Vagina (tissue), 2 donors: ENCODE results near the gene ENTPD1.

Experiments used
- POLR2A ChIP-seq, 2 donors: fragments of 450-650 bp; IDR thresholded peaks; one replicate each; pipeline ENCODE4 v1.6.1; 2017; ENCODE audit warnings: antibody characterized with exemption in 2 of 2, mild to moderate bottlenecking in 2 of 2, moderate library complexity in 2 of 2
- TF ChIP-seq, protein P1 (sequence below), 3 experiments: fragments of 450-650 bp in 2 of 3; fragments of 200-600 bp in 1 of 3; sonication (generic) in 1 of 3; IDR thresholded peaks; one replicate each; pipeline ENCODE4 v1.5.1; 2017 to 2019; ENCODE audit warnings: antibody characterized with exemption in 3 of 3, mild to moderate bottlenecking in 2 of 3, moderate library complexity in 2 of 3

DNA sequence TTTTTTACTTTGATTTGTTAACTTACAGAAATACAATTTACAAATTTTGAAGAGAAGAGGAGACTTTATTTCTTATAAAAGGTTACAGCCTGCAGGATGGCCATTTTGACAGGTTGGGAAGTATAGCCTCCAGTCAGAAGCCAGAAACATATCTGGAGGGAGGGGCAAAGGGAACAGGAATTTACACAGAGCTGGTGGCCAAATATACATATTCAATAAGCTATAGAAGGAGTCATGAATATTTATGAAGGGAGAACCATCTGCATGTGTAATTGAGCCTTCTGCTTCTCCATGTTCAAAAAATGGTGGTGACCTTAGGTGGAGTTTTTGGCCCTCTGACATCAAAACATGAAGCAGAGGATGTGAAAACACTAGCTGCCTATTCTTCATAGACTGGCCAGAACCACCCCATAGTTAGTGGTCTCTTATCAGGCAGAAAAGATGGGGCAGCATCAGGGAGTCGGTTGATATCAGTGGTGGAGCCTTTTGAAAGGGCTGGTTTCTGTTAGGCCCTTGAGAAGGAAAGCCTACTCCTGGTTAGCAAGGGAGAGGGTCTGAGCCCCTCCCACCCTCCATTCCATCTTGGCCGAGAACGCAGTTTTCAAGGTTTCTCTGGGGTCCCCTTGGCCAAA lies 57.2 kb downstream of the ENTPD1 start:
- no peak for TF ChIP-seq POLR2A (IDR thresholded peaks at IDR 0.05)
- TF ChIP-seq, protein P1, sequence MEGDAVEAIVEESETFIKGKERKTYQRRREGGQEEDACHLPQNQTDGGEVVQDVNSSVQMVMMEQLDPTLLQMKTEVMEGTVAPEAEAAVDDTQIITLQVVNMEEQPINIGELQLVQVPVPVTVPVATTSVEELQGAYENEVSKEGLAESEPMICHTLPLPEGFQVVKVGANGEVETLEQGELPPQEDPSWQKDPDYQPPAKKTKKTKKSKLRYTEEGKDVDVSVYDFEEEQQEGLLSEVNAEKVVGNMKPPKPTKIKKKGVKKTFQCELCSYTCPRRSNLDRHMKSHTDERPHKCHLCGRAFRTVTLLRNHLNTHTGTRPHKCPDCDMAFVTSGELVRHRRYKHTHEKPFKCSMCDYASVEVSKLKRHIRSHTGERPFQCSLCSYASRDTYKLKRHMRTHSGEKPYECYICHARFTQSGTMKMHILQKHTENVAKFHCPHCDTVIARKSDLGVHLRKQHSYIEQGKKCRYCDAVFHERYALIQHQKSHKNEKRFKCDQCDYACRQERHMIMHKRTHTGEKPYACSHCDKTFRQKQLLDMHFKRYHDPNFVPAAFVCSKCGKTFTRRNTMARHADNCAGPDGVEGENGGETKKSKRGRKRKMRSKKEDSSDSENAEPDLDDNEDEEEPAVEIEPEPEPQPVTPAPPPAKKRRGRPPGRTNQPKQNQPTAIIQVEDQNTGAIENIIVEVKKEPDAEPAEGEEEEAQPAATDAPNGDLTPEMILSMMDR (IDR thresholded peaks at IDR 0.05), result no peak
